Osteoblast (primary cell): ENCODE measurements around the gene CD52. TPM values are rescaled to one million over a fixed set of nuclear protein-coding genes. Genes with fewer than 3 reads are reported as not detected.
"Not testable (repeated sequence)": the region's sequence is repeated elsewhere in the genome, so short reads cannot be mapped to it uniquely, and the experiment has no call there.

Source experiments
- DNase-seq: peaks from one replicate; pipeline ENCODE4 v3.0.0; 2011; ENCODE audit warnings: low spot score, mixed read lengths; ENCODE audit not compliant: insufficient read length; ENCODE audit errors: missing footprints
- H2AFZ ChIP-seq: 2 replicates; pipeline ENCODE4 v1.6.0; 2011; ENCODE audit warnings: mild to moderate bottlenecking, low read length
- H3K27ac ChIP-seq: 2 replicates; pipeline ENCODE4 v1.5.1; 2011; ENCODE audit warnings: mild to moderate bottlenecking, low read depth, low read length, moderate library complexity
- H3K27me3 ChIP-seq: 2 replicates; pipeline ENCODE4 v1.6.0; 2012; ENCODE audit warnings: mild to moderate bottlenecking, control low read depth, inconsistent platforms, low read length, moderate library complexity; ENCODE audit not compliant: insufficient read depth
- H3K36me3 ChIP-seq: 2 replicates; pipeline ENCODE4 v1.5.1; 2011; ENCODE audit warnings: mild to moderate bottlenecking, low read length, control low read depth, moderate library complexity; ENCODE audit not compliant: insufficient read depth
- H3K4me1 ChIP-seq: 2 replicates; pipeline ENCODE4 v1.5.1; 2011; ENCODE audit warnings: mild to moderate bottlenecking, low read length, control low read depth, moderate library complexity; ENCODE audit not compliant: insufficient read depth
- H3K4me2 ChIP-seq: 2 replicates; pipeline ENCODE4 v1.6.0; 2011; ENCODE audit warnings: mild to moderate bottlenecking, low read length; ENCODE audit not compliant: insufficient read depth
- H3K4me3 ChIP-seq: fragments of 200-600 bp; sonication (generic); 3 replicates; pipeline ENCODE4 v1.5.1; 2012; ENCODE audit warnings: mild to moderate bottlenecking, low read length, inconsistent platforms; ENCODE audit not compliant: insufficient read depth
- H3K79me2 ChIP-seq: 2 replicates; pipeline ENCODE4 v1.6.0; 2012; ENCODE audit warnings: mild to moderate bottlenecking, low read length, control low read depth, inconsistent platforms; ENCODE audit not compliant: insufficient read depth
- H3K9me3 ChIP-seq: 2 replicates; pipeline ENCODE4 v1.5.1; 2011; ENCODE audit warnings: low read depth, low read length, control low read depth
- H4K20me1 ChIP-seq: 2 replicates; pipeline ENCODE4 v1.6.0; 2012; ENCODE audit warnings: mild to moderate bottlenecking, low read length, control low read depth; ENCODE audit not compliant: insufficient read depth
- total RNA-seq: library from RNA; depleted of rRNA; stranded (reverse); fragments of >200 nt; gene quantifications from 2 replicates; pipeline ENCODE4 v1.2.3, GENCODE V29; 2012
- TF ChIP-seq, protein P1 (sequence below): IDR thresholded peaks from 2 replicates; pipeline ENCODE4 v1.5.1; 2011; ENCODE audit warnings: mild to moderate bottlenecking, low read depth, low read length, moderate library complexity; ENCODE audit errors: extremely low read depth

CD52 gene
- total RNA-seq, 1 donor: not detected

DNA sequence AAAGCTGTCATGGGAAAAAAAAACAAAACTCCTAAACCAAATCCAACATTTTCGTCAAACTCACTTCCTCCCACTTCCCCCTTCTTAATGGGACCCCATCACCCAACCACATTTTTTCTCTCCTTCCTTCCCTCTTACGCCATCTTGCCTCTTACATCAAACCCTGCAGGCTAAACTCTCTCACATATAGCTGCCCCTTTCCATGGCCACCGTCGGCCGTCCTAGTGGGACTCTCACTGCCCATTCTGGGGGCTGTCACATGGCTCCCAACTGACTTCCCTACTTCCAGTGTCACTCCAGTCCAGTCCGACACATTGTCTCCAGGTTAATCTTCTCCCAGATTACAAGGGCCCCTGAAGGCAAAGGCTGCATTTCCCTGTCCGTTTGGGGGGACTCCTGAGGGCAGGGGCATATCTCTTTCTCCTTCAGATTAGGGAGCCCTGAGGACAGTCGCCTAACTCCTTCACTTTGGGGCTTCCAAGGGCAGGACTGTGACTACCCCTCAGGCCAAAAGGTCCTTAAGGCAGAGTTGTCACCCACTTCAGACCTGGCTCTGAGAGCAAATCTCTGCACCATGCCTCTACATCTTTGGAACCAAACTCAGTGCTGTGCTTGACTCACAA lies 12.0 kb upstream of the CD52 start:
- H3K4me1 ChIP-seq: peaks cover 24% of the 10 kb centered on the region
- H3K4me3 ChIP-seq: peak overlapping the region; percentile 86
- no peaks in the 10 kb centered on the region for H3K9me3 ChIP-seq
- peak; percentile 23 for DNase-seq
- H3K27me3 ChIP-seq: no peaks in the 10 kb centered on the region
- no peaks in the 10 kb centered on the region for H3K36me3 ChIP-seq
- peak overlapping the region; percentile 78 for H3K4me2 ChIP-seq
- peaks cover 19% of the 10 kb centered on the region for H3K79me2 ChIP-seq
- peak overlapping the region; percentile 96 for H2AFZ ChIP-seq
- no peaks in the 10 kb centered on the region for H4K20me1 ChIP-seq
- H3K27ac ChIP-seq: peak overlapping the region; percentile 65
- TF ChIP-seq, protein P1, sequence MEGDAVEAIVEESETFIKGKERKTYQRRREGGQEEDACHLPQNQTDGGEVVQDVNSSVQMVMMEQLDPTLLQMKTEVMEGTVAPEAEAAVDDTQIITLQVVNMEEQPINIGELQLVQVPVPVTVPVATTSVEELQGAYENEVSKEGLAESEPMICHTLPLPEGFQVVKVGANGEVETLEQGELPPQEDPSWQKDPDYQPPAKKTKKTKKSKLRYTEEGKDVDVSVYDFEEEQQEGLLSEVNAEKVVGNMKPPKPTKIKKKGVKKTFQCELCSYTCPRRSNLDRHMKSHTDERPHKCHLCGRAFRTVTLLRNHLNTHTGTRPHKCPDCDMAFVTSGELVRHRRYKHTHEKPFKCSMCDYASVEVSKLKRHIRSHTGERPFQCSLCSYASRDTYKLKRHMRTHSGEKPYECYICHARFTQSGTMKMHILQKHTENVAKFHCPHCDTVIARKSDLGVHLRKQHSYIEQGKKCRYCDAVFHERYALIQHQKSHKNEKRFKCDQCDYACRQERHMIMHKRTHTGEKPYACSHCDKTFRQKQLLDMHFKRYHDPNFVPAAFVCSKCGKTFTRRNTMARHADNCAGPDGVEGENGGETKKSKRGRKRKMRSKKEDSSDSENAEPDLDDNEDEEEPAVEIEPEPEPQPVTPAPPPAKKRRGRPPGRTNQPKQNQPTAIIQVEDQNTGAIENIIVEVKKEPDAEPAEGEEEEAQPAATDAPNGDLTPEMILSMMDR: no peak

DNA sequence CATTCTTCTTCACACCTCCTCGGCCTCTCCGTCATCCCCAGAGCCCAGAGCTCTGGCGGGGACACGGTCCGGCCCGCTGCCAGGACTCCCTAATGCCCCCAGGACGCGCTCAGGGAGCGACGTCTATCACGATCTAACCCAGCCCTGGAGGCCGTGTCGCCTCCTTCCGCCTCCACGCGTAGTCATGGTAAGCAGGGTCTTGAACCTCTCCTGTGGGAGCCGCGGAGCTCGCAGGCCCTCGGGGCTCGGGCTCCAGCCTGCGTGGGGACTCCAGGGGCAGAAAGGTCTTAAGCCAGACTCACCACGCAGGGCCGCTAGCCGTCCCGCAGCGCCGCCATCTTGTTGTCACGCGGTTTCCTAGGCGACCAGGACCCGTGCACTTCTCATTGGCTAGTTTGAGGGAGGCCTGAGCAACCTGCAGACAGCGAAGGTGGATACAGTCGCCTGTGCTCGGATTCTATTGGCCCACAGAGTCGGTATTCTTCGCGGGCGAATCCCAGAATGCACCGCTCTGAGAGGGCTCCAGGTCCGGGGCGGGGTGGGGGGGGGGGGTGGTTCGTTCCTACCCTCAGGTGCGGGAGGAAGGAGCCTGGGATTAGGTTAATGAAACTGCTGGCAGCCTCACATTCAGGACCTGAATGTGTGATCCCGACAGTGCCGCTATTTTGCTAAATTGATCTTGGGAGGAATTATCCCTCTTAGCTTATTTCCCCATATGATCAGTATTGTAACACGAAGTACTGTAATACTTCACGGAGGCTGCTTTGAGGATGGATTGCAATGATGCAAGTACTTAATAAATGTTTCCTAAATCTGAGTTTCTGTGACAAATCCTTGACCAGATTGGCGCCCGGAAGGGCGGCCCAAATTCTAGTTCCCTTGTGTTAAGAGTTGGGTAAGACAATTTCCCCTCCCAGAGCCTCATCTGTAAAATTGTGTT lies 11.2 kb upstream of the CD52 start, which contains the start of gene UBXN11:
Gene UBXN11, minus strand, starts transcription at position 347 of the 940 bp plus-strand sequence. CDS start 3,753 bp downstream, outside the sequence.
- H3K27me3 ChIP-seq: no peaks in the 10 kb centered on the region
- peak within 1 kb of the TSS; percentile 78 for H3K4me2 ChIP-seq
- DNase-seq: peak; percentile 99
- H3K4me3 ChIP-seq: peak within 1 kb of the TSS; percentile 86
- H3K36me3 ChIP-seq: no peaks in the 10 kb centered on the region
- H3K79me2 ChIP-seq: peaks cover 13% of the 10 kb centered on the region
- peak within 1 kb of the TSS; percentile 96 for H2AFZ ChIP-seq
- TF ChIP-seq, protein P1: no peak
- peak within 1 kb of the TSS; percentile 65 for H3K27ac ChIP-seq
- no peaks in the 10 kb centered on the region for H3K9me3 ChIP-seq
- no peaks in the 10 kb centered on the region for H4K20me1 ChIP-seq
- H3K4me1 ChIP-seq: peaks cover 24% of the 10 kb centered on the region

DNA sequence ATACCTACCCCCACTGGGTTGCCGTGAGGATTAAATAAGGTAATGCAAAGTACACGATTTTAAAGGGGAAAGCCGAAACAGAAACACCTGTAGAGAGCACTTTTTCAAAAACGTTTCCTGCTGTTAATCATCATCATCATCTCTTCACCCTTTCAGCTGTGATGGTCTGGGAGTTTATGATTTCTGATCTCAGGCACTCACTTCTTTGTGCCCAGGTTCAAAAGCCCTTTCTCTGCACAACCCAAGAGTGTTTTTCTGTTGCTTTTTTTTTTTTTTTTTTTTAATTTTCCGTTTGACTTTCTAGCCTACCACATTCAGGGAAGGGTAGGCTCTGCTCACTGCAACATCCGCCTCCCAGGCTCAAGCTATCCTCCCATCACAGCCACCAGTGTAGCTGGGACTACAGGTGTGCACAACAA lies 10.4 kb upstream of the CD52 start:
- Histone ChIP-seq H3K79me2 (peaks cover 11% of the 10 kb centered on the region), H3K36me3 (no peaks in the 10 kb centered on the region), H3K4me3 (peak overlapping the region; percentile 86), H3K27me3 (no peaks in the 10 kb centered on the region), H3K4me2 (peak overlapping the region; percentile 78), H2AFZ (peak overlapping the region; percentile 80), H3K4me1 (peaks cover 23% of the 10 kb centered on the region), H3K27ac (no peak overlapping the region), H4K20me1 (no peaks in the 10 kb centered on the region), H3K9me3 (no peaks in the 10 kb centered on the region)
- TF ChIP-seq, protein P1: no peak
- DNase-seq: peak; percentile 38

DNA sequence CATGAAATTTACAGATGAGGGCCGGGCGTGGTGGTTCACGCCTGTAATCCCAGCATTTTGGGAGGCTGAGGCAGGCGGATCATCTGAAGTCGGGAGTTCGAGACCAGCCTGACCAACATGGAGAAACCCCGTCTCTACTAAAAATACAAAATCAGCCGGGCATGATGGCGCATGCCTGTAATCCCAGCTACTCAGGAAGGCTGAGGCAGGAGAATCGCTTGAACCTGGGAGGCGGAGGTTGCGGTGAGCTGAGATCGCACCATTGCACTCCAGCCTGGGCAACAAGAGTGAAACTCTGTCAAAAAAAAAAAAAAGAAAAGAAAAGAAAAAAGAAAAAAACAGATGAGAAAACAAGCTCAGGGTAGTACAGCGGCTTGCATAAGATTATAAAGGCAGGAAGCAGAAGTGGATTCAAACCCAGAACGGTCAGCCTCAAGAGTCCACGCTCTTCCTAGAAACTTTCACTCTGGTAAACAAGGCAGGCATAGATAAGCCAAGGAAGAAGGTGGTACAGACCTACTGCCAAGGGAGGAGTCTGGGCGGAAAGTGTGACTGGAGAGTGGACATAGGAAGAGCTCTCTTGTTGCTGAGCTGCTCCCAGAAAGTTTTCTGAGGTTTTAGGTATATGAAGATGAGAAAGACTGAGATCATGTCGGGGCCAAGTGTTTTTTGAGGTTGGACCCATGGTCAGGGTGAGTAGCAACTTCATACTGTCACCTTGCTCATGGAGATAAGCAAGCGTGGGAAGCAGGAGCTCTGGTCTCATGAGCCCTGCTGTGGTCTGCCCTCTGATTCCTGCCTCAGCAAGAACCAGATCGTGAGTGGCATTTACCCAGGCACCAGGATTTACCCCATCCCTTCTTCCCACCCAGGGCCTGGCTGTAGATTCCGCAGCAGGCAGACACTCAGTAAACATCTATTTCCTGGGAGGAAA lies 9.5 kb upstream of the CD52 start:
- not testable (repeated sequence) for H3K9me3 ChIP-seq, H3K27ac ChIP-seq, H4K20me1 ChIP-seq, H3K27me3 ChIP-seq, H3K4me3 ChIP-seq, H3K4me2 ChIP-seq, H3K36me3 ChIP-seq
- Histone ChIP-seq H2AFZ (peak overlapping the region; percentile 25), H3K4me1 (peaks cover 14% of the 10 kb centered on the region), H3K79me2 (peaks cover 11% of the 10 kb centered on the region)
- DNase-seq: peak; percentile 46
